ENCODE measurements around the gene KATNAL2. TPM values are rescaled to one million over a fixed set of nuclear protein-coding genes. Genes with fewer than 3 reads are reported as not detected.

The KATNAL2 gene
- total RNA-seq, 3 donors from 2014 or later (not counting 1 experiment from before 2014, with no cell fraction given), result 0.45 to 1.2 (median 0.52) TPM

GRCh38 chr18:47118981-47119380 is 201.6 kb downstream of the KATNAL2 start:
- Histone ChIP-seq H3K27ac (ENCODE audit: low read length) (no peak overlapping the region), H3K4me1 (ENCODE audit: control insufficient read depth, insufficient read depth, low read length) (no peaks in the 10 kb centered on the region), H3K36me3 (ENCODE audit: control insufficient read depth, insufficient read depth, low read length) (peaks cover 8% of the 10 kb centered on the region), H3K9me3 (ENCODE audit: control insufficient read depth, insufficient read depth, low read length) (no peaks in the 10 kb centered on the region), H3K27me3 (ENCODE audit: control insufficient read depth, insufficient read depth, low read length) (no peaks in the 10 kb centered on the region), H3K4me3 (ENCODE audit: low read length) (no peak overlapping the region)
- H3K9me3 Mint-ChIP-seq, result no peaks in the 10 kb centered on the region
- intact Hi-C loops (cut with micrococcal nuclease), result no loop called here
- no peak for TF ChIP-seq CTCF (IDR thresholded peaks at IDR 0.05)
- H3K27me3 Mint-ChIP-seq (ENCODE audit: low read depth in 2 of 2), result no peaks in the 10 kb centered on the region
- H3K27ac Mint-ChIP-seq, result no peak overlapping the region
- WGBS (ENCODE audit: insufficient coverage), result 100% methylated on average over 2 of the region's 2 CpGs
- no peak for DNase-seq
- H3K4me1 Mint-ChIP-seq, result no peaks in the 10 kb centered on the region
- ATAC-seq, result no peak
- peaks cover 12% of the 10 kb centered on the region for H3K36me3 Mint-ChIP-seq
- H3K4me3 Mint-ChIP-seq, result no peak overlapping the region

- Mint-ChIP-seq H3K4me1 (no peaks in the 10 kb centered on the region), H3K36me3 (peaks cover 7% of the 10 kb centered on the region), H3K27me3 (ENCODE audit: low read depth in 2 of 2) (no peaks in the 10 kb centered on the region), H3K9me3 (no peaks in the 10 kb centered on the region), H3K27ac (no peak overlapping the region), H3K4me3 (no peak overlapping the region)
- H3K27ac ChIP-seq (ENCODE audit: low read length), result no peak overlapping the region
- intact Hi-C loops (cut with micrococcal nuclease), result no loop called here
- no peaks in the 10 kb centered on the region for H3K9me3 ChIP-seq (ENCODE audit: control insufficient read depth, insufficient read depth, low read length)
- no peaks in the 10 kb centered on the region for H3K27me3 ChIP-seq (ENCODE audit: control insufficient read depth, insufficient read depth, low read length)
- DNase-seq (no peak), ATAC-seq (no peak)
- H3K4me3 ChIP-seq (ENCODE audit: low read length), result no peak overlapping the region
- no peak for TF ChIP-seq CTCF (IDR thresholded peaks at IDR 0.05)
- no peaks in the 10 kb centered on the region for H3K4me1 ChIP-seq (ENCODE audit: control insufficient read depth, insufficient read depth, low read length)
- 100% methylated on average over 1 of the region's 4 CpGs for WGBS (ENCODE audit: insufficient coverage)
- H3K36me3 ChIP-seq (ENCODE audit: control insufficient read depth, insufficient read depth, low read length), result no peaks in the 10 kb centered on the region
Observed at GRCh38 chr18:47120428-47120827, 203.0 kb downstream of the KATNAL2 start.

- H3K36me3 Mint-ChIP-seq, result peaks cover 7% of the 10 kb centered on the region
- no peak overlapping the region for H3K27ac Mint-ChIP-seq
- no peaks in the 10 kb centered on the region for H3K27me3 Mint-ChIP-seq (ENCODE audit: low read depth in 2 of 2)
- no peaks in the 10 kb centered on the region for H3K4me1 Mint-ChIP-seq
- intact Hi-C loops (cut with micrococcal nuclease), result no loop called here
- no peak for TF ChIP-seq CTCF (IDR thresholded peaks at IDR 0.05)
- no peaks in the 10 kb centered on the region for H3K4me1 ChIP-seq (ENCODE audit: control insufficient read depth, insufficient read depth, low read length)
- ATAC-seq (no peak), DNase-seq (no peak)
- no peaks in the 10 kb centered on the region for H3K9me3 Mint-ChIP-seq
- no peak overlapping the region for H3K27ac ChIP-seq (ENCODE audit: low read length)
- no peak overlapping the region for H3K4me3 Mint-ChIP-seq
- H3K27me3 ChIP-seq (ENCODE audit: control insufficient read depth, insufficient read depth, low read length), result no peaks in the 10 kb centered on the region
- no peaks in the 10 kb centered on the region for H3K9me3 ChIP-seq (ENCODE audit: control insufficient read depth, insufficient read depth, low read length)
- no peak overlapping the region for H3K4me3 ChIP-seq (ENCODE audit: low read length)
- no peaks in the 10 kb centered on the region for H3K36me3 ChIP-seq (ENCODE audit: control insufficient read depth, insufficient read depth, low read length)
- 99% methylated on average over 3 of the region's 3 CpGs for WGBS (ENCODE audit: insufficient coverage)
Observed at GRCh38 chr18:47121146-47121545, 203.7 kb downstream of the KATNAL2 start.

- Mint-ChIP-seq H3K9me3 (no peaks in the 10 kb centered on the region), H3K27ac (no peak overlapping the region), H3K4me3 (no peak overlapping the region), H3K36me3 (no peaks in the 10 kb centered on the region), H3K4me1 (peaks cover 20 to 21% of the 10 kb centered on the region in 2 donors), H3K27me3 (ENCODE audit: low read depth in 2 of 2) (no peaks in the 10 kb centered on the region)
- ATAC-seq (no peak), DNase-seq (no peak)
- Histone ChIP-seq H3K4me1 (ENCODE audit: control insufficient read depth, insufficient read depth, low read length) (no peaks in the 10 kb centered on the region), H3K9me3 (ENCODE audit: control insufficient read depth, insufficient read depth, low read length) (no peaks in the 10 kb centered on the region), H3K27ac (ENCODE audit: low read length) (no peak overlapping the region), H3K4me3 (ENCODE audit: low read length) (no peak overlapping the region), H3K36me3 (ENCODE audit: control insufficient read depth, insufficient read depth, low read length) (peaks cover 4% of the 10 kb centered on the region), H3K27me3 (ENCODE audit: control insufficient read depth, insufficient read depth, low read length) (no peaks in the 10 kb centered on the region)
- intact Hi-C loops (cut with micrococcal nuclease), result no loop called here
- no peak for TF ChIP-seq CTCF (IDR thresholded peaks at IDR 0.05)
Observed at GRCh38 chr18:47141289-47141688, 223.9 kb downstream of the KATNAL2 start.
